ENCODE data around the gene TTI1. TPM values are rescaled to one million over a fixed set of nuclear protein-coding genes. Genes with fewer than 3 reads are reported as not detected.

The TTI1 gene
- total and polyA plus RNA-seq, 2 of the 13 experiments (the other 11 are each of a cell fraction or from before 2014, with no cell fraction given) = 22.9 to 39.8 TPM

DNA sequence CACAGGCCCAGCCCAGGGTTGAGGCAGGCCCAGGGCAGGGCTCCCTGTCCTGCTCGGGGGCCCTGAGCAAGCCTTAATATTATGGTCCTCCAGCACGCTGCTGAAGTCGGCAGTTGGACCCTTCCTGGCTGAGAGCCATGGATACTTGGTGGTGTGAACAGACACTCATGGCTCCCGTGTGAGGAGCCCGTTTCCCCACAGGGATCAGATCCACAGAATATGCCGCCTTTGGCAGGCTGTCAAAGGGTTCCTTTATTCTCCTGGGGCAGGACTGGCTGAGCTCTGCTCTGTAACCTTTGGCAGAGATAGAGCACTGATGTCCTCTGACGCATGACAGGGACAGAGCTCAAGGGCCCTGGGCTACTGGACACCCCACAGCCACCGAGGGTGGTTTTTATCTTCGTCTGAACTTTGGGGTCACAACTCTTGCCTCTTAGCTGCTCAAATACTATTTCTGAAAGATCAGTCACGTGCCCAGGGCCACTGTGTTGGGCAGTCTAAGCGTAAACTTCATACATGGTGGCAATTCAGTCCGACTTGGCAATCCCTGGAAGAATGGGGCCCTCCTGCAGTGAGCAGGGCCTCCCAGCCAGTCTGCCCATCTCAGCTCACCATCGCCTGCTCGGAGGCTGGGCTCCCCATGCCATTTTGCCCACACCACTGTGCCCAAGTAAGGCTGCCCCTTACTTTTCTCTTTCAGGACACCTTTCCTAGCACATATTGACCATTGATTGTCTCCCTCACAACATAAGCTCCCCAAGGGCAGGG is 49.1 kb downstream of the TTI1 start (continued):
- TF ChIP-seq EEA1 (CRISPR knock-in tag; IDR thresholded peaks at IDR 0.05; ENCODE audit: borderline replicate concordance) = peak; percentile 80; the same call in 1 of the 2 replicates
- TF ChIP-seq ZBTB38 (CRISPR knock-in tag; IDR thresholded peaks at IDR 0.05) = peak; percentile 63; the same call in 1 of the 2 replicates
- TF ChIP-seq ZSCAN21 (CRISPR knock-in tag; IDR thresholded peaks at IDR 0.05; ENCODE audit: borderline replicate concordance) = peak; percentile 78; the same call in 1 of the 2 replicates
- TF ChIP-seq PHF8 (CRISPR knock-in tag; IDR thresholded peaks at IDR 0.05) = peak; percentile 15; the same call in 1 of the 2 replicates
- no peak for TF ChIP-seq ZNF382 (CRISPR knock-in tag; IDR thresholded peaks at IDR 0.05; ENCODE audit: borderline replicate concordance)
- no peak; the same call in 1 of the 2 replicates for TF ChIP-seq SIN3A (IDR thresholded peaks at IDR 0.05; ENCODE audit: borderline replicate concordance, low read depth, low read length)
- TF ChIP-seq ZNF577 (CRISPR knock-in tag; IDR thresholded peaks at IDR 0.05; ENCODE audit: borderline replicate concordance, low read depth) = no peak
- peak; percentile 61 for TF ChIP-seq HDAC1 (CRISPR knock-in tag; IDR thresholded peaks at IDR 0.05)
- TF ChIP-seq CCAR2 (optimal IDR thresholded peaks at IDR 0.05; ENCODE audit: low read depth, low read length) = no peak
- TF ChIP-seq, protein P1, sequence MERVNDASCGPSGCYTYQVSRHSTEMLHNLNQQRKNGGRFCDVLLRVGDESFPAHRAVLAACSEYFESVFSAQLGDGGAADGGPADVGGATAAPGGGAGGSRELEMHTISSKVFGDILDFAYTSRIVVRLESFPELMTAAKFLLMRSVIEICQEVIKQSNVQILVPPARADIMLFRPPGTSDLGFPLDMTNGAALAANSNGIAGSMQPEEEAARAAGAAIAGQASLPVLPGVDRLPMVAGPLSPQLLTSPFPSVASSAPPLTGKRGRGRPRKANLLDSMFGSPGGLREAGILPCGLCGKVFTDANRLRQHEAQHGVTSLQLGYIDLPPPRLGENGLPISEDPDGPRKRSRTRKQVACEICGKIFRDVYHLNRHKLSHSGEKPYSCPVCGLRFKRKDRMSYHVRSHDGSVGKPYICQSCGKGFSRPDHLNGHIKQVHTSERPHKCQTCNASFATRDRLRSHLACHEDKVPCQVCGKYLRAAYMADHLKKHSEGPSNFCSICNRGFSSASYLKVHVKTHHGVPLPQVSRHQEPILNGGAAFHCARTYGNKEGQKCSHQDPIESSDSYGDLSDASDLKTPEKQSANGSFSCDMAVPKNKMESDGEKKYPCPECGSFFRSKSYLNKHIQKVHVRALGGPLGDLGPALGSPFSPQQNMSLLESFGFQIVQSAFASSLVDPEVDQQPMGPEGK (CRISPR knock-in tag; IDR thresholded peaks at IDR 0.05) = peak; percentile 74
- TF ChIP-seq EZH2 (conservative IDR thresholded peaks at IDR 0.05; ENCODE audit: low read depth, low read length) = no peak
- TF ChIP-seq, protein P2, sequence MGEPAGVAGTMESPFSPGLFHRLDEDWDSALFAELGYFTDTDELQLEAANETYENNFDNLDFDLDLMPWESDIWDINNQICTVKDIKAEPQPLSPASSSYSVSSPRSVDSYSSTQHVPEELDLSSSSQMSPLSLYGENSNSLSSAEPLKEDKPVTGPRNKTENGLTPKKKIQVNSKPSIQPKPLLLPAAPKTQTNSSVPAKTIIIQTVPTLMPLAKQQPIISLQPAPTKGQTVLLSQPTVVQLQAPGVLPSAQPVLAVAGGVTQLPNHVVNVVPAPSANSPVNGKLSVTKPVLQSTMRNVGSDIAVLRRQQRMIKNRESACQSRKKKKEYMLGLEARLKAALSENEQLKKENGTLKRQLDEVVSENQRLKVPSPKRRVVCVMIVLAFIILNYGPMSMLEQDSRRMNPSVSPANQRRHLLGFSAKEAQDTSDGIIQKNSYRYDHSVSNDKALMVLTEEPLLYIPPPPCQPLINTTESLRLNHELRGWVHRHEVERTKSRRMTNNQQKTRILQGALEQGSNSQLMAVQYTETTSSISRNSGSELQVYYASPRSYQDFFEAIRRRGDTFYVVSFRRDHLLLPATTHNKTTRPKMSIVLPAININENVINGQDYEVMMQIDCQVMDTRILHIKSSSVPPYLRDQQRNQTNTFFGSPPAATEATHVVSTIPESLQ (CRISPR knock-in tag; conservative IDR thresholded peaks at IDR 0.05) = no peak
- TF ChIP-seq, protein P3, sequence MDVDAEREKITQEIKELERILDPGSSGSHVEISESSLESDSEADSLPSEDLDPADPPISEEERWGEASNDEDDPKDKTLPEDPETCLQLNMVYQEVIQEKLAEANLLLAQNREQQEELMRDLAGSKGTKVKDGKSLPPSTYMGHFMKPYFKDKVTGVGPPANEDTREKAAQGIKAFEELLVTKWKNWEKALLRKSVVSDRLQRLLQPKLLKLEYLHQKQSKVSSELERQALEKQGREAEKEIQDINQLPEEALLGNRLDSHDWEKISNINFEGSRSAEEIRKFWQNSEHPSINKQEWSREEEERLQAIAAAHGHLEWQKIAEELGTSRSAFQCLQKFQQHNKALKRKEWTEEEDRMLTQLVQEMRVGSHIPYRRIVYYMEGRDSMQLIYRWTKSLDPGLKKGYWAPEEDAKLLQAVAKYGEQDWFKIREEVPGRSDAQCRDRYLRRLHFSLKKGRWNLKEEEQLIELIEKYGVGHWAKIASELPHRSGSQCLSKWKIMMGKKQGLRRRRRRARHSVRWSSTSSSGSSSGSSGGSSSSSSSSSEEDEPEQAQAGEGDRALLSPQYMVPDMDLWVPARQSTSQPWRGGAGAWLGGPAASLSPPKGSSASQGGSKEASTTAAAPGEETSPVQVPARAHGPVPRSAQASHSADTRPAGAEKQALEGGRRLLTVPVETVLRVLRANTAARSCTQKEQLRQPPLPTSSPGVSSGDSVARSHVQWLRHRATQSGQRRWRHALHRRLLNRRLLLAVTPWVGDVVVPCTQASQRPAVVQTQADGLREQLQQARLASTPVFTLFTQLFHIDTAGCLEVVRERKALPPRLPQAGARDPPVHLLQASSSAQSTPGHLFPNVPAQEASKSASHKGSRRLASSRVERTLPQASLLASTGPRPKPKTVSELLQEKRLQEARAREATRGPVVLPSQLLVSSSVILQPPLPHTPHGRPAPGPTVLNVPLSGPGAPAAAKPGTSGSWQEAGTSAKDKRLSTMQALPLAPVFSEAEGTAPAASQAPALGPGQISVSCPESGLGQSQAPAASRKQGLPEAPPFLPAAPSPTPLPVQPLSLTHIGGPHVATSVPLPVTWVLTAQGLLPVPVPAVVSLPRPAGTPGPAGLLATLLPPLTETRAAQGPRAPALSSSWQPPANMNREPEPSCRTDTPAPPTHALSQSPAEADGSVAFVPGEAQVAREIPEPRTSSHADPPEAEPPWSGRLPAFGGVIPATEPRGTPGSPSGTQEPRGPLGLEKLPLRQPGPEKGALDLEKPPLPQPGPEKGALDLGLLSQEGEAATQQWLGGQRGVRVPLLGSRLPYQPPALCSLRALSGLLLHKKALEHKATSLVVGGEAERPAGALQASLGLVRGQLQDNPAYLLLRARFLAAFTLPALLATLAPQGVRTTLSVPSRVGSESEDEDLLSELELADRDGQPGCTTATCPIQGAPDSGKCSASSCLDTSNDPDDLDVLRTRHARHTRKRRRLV (CRISPR knock-in tag; IDR thresholded peaks at IDR 0.05) = no peak
- TF ChIP-seq KDM3A (CRISPR knock-in tag; IDR thresholded peaks at IDR 0.05; ENCODE audit: low read depth) = peak; percentile 51; the same call in 1 of the 2 replicates
- TF ChIP-seq ATF1 (CRISPR knock-in tag; IDR thresholded peaks at IDR 0.05) = no peak
- no peak for TF ChIP-seq ZNF781 (CRISPR knock-in tag; IDR thresholded peaks at IDR 0.05; ENCODE audit: borderline replicate concordance, not compliant biosample characterization)
- TF ChIP-seq ZNF510 (CRISPR knock-in tag; IDR thresholded peaks at IDR 0.05; ENCODE audit: low read depth) = no peak
- peak; percentile 92 for TF ChIP-seq HNF4A (CRISPR knock-in tag; IDR thresholded peaks at IDR 0.05)
- no peak for TF ChIP-seq ZNF136 (CRISPR knock-in tag; IDR thresholded peaks at IDR 0.05; ENCODE audit: low read depth)
- TF ChIP-seq KDM5A (IDR thresholded peaks at IDR 0.05; ENCODE audit: borderline replicate concordance, low read length) = peak; percentile 36; the same call in 1 of the 2 replicates

All from HepG2 (cell line).